IMR-90 (cell line): ENCODE data around the gene AGTR1. TPM values are rescaled to one million over a fixed set of nuclear protein-coding genes. Genes with fewer than 3 reads are reported as not detected.

Experiments used
- ATAC-seq: fragments of 200-7000 bp; cut with Tn5 transposase; 2 replicates; pipeline ENCODE4 v1.9.1; 2020; ENCODE audit warnings: low read depth, mild to moderate bottlenecking, moderate library complexity
- BruUV-seq: library from RNA; stranded (reverse); fragments of 400-500 nt; replicated peaks from 2 replicates; lab custom pipeline; 2021; lab: Mats Ljungman, UMichigan
- CTCF ChIA-PET: fragments of 300-600 bp; formaldehyde crosslinking; extraction: SDS; loops from one replicate; lab custom pipeline; 2021; ENCODE audit warnings: antibody characterized with exemption; lab: Yijun Ruan, JAX
- POLR2A ChIA-PET: fragments of 300-600 bp; sonication (Branson Sonifier 250); formaldehyde crosslinking; loops from one replicate; lab custom pipeline; 2022; ENCODE audit warnings: antibody characterized with exemption; ENCODE audit not compliant: unreplicated experiment; lab: Charles Lee
- DNase-seq: peaks from one replicate; pipeline ENCODE4 v3.0.0; 2013
- H2AFZ ChIP-seq: replicated peaks from 2 replicates; pipeline ENCODE3; 2013; ENCODE audit warnings: low read length, mild to moderate bottlenecking; ENCODE audit not compliant: poor library complexity
- H2AK5ac ChIP-seq: 2 replicates; pipeline ENCODE4 v1.6.1; 2013; ENCODE audit warnings: low read depth, low read length, inconsistent platforms
- H2AK9ac ChIP-seq: replicated peaks from 2 replicates; pipeline ENCODE3; 2013; ENCODE audit warnings: mild to moderate bottlenecking, low read depth, low read length, moderate library complexity; ENCODE audit not compliant: poor library complexity
- H2BK120ac ChIP-seq: 2 replicates; pipeline ENCODE4 v1.6.1; 2013; ENCODE audit warnings: low read depth, low read length, inconsistent platforms
- H2BK15ac ChIP-seq: 3 replicates; pipeline ENCODE4 v1.6.1; 2013; ENCODE audit warnings: low read depth, low read length, inconsistent platforms
- H2BK20ac ChIP-seq: 2 replicates; pipeline ENCODE4 v1.6.1; 2013; ENCODE audit warnings: low read depth, mild to moderate bottlenecking, inconsistent platforms, low read length, moderate library complexity
- H2BK5ac ChIP-seq: 2 replicates; pipeline ENCODE4 v1.6.1; 2013; ENCODE audit warnings: mild to moderate bottlenecking, low read depth, low read length, inconsistent platforms; ENCODE audit not compliant: poor library complexity, severe bottlenecking
- H3K14ac ChIP-seq: replicated peaks from 2 replicates; pipeline ENCODE4 v1.6.1; 2013; ENCODE audit warnings: low read depth, low read length, inconsistent platforms
- H3K18ac ChIP-seq: 2 replicates; pipeline ENCODE4 v1.6.1; 2013; ENCODE audit warnings: low read depth, low read length, control low read depth
- H3K23ac ChIP-seq: 2 replicates; pipeline ENCODE4 v1.6.1; 2013; ENCODE audit warnings: low read depth, low read length, inconsistent platforms
- H3K27ac ChIP-seq: 2 replicates; pipeline ENCODE4 v1.5.1; 2013; ENCODE audit warnings: mild to moderate bottlenecking, control low read depth, low read length; ENCODE audit not compliant: insufficient read depth
- H3K27me3 ChIP-seq: 2 replicates; pipeline ENCODE4 v1.6.1; 2013; ENCODE audit warnings: low read length; ENCODE audit not compliant: control insufficient read depth, insufficient read depth
- H3K36me3 ChIP-seq: 2 replicates; pipeline ENCODE4 v1.6.1; 2013; ENCODE audit warnings: low read length, mixed read lengths; ENCODE audit not compliant: control insufficient read depth, insufficient read depth
- H3K4ac ChIP-seq: 2 replicates; pipeline ENCODE4 v1.6.1; 2013; ENCODE audit warnings: low read depth, low read length, inconsistent platforms
- H3K4me1 ChIP-seq: 2 replicates; pipeline ENCODE4 v1.6.1; 2013; ENCODE audit warnings: low read length, mixed read lengths; ENCODE audit not compliant: control insufficient read depth, insufficient read depth
- H3K4me2 ChIP-seq: 2 replicates; pipeline ENCODE4 v1.6.1; 2013; ENCODE audit warnings: low read depth, mild to moderate bottlenecking, control low read depth, low read length, moderate library complexity
- H3K4me3 ChIP-seq: 2 replicates; pipeline ENCODE4 v1.5.1; 2013; ENCODE audit warnings: low read depth, mild to moderate bottlenecking, control low read depth, low read length, moderate library complexity; ENCODE audit not compliant: insufficient read depth
- H3K56ac ChIP-seq: 2 replicates; pipeline ENCODE4 v1.6.1; 2013; ENCODE audit warnings: low read length, inconsistent platforms; ENCODE audit not compliant: insufficient read depth; ENCODE audit errors: extremely low read depth
- H3K79me1 ChIP-seq, 2 experiments: 2 replicates each; pipeline ENCODE4 v1.6.1; 2013; ENCODE audit warnings: low read length in 2 of 2, inconsistent platforms in 1 of 2, low read depth in 1 of 2
- H3K9ac ChIP-seq: 2 replicates; pipeline ENCODE4 v1.6.1; 2013; ENCODE audit warnings: low read depth, low read length, control low read depth
- H3K9me1 ChIP-seq: 2 replicates; pipeline ENCODE4 v1.6.1; 2013; ENCODE audit warnings: low read length, inconsistent platforms; ENCODE audit not compliant: insufficient read depth
- H3K9me3 ChIP-seq: 2 replicates; pipeline ENCODE4 v1.6.1; 2013; ENCODE audit warnings: low read length; ENCODE audit not compliant: control insufficient read depth, insufficient read depth
- H4K20me1 ChIP-seq: 2 replicates; pipeline ENCODE4 v1.6.1; 2013; ENCODE audit warnings: low read length, inconsistent platforms; ENCODE audit not compliant: insufficient read depth
- H4K5ac ChIP-seq: 2 replicates; pipeline ENCODE4 v1.6.1; 2013; ENCODE audit warnings: mild to moderate bottlenecking, low read depth, low read length, control low read depth
- H4K8ac ChIP-seq, 2 experiments: 2 replicates each; pipeline ENCODE4 v1.6.1; 2013; ENCODE audit warnings: low read depth in 2 of 2, low read length in 2 of 2, control low read depth in 1 of 2, inconsistent platforms in 1 of 2
- H4K91ac ChIP-seq: 2 replicates; pipeline ENCODE4 v1.6.1; 2013; ENCODE audit warnings: low read depth, low read length, inconsistent platforms; ENCODE audit not compliant: insufficient read depth
- BHLHE40 ChIP-seq: fragments of 150-350 bp; IDR thresholded peaks from 2 replicates; pipeline ENCODE4 v1.6.1; 2016; ENCODE audit warnings: mild to moderate bottlenecking, low read depth, low read length
- CHD1 ChIP-seq: IDR thresholded peaks from 2 replicates; pipeline ENCODE4 v1.6.1; 2012; ENCODE audit warnings: low read depth, low read length, improper control_type of control experiment
- FOS ChIP-seq: fragments of 150-350 bp; IDR thresholded peaks from 2 replicates; pipeline ENCODE4 v1.6.1; 2016; ENCODE audit warnings: low read depth, low read length
- MAFK ChIP-seq: IDR thresholded peaks from 2 replicates; pipeline ENCODE4 v1.6.1; 2012; ENCODE audit warnings: low read depth, low read length, improper control_type of control experiment
- MAZ ChIP-seq: IDR thresholded peaks from 2 replicates; pipeline ENCODE4 v1.6.1; 2012; ENCODE audit warnings: low read depth, mild to moderate bottlenecking, low read length, improper control_type of control experiment, moderate library complexity, borderline replicate concordance
- MXI1 ChIP-seq: IDR thresholded peaks from 2 replicates; pipeline ENCODE4 v1.6.1; 2012; ENCODE audit warnings: low read depth, mild to moderate bottlenecking, low read length, moderate library complexity, borderline replicate concordance
- NFE2L2 ChIP-seq: fragments of 150-350 bp; IDR thresholded peaks from 2 replicates; pipeline ENCODE4 v1.6.1; 2016; ENCODE audit warnings: low read depth, mild to moderate bottlenecking, low read length
- RAD21 ChIP-seq: IDR thresholded peaks from 2 replicates; pipeline ENCODE4 v1.6.1; 2012; ENCODE audit warnings: low read length, improper control_type of control experiment
- RFX5 ChIP-seq: IDR thresholded peaks from 2 replicates; pipeline ENCODE4 v1.8.0; 2012; ENCODE audit warnings: low read depth, mild to moderate bottlenecking, low read length, moderate library complexity
- SMC3 ChIP-seq: fragments of 150-350 bp; IDR thresholded peaks from 2 replicates; pipeline ENCODE4 v1.6.1; 2016; ENCODE audit warnings: low read depth, mild to moderate bottlenecking, antibody characterized with exemption, low read length, moderate library complexity
- USF2 ChIP-seq: fragments of 150-350 bp; IDR thresholded peaks from 2 replicates; pipeline ENCODE4 v1.6.1; 2017; ENCODE audit warnings: mild to moderate bottlenecking, antibody characterized with exemption, low read length, low read depth
- WGBS, 2 experiments: methylation state at CpG; one replicate each; pipeline versions ENCODE4 v1.1.5 to v1.1.7; 2013; ENCODE audit warnings: missing lambda C conversion rate in 2 of 2; ENCODE audit not compliant: insufficient read length in 1 of 2; ENCODE audit errors: extremely low coverage in 2 of 2; 5-methylcytosine and 5-hydroxymethylcytosine counted together
- dilution Hi-C: fragments of 300-500 bp; cut with HindIII; formaldehyde crosslinking; loops from one replicate; pipeline ENCODE4 v1.14.3; 2018; ENCODE audit warnings: low sequenced_read_pairs; ENCODE audit not compliant: unreplicated experiment
- in situ Hi-C: fragments of 300-500 bp; cut with MboI; formaldehyde crosslinking; loops from 3 replicates; pipeline ENCODE4 v1.14.3; 2019; ENCODE audit warnings: low sequenced_read_pairs, inconsistent platforms, mixed read lengths
- intact Hi-C: fragments of 100-400 bp; cut with micrococcal nuclease; formaldehyde crosslinking; loops from 2 replicates; pipeline ENCODE4 v1.10.0; 2022
- polyA plus RNA-seq, 3 experiments: library from polyadenylated mRNA; depleted of rRNA; stranded (reverse); fragments of >200 nt; gene quantifications; 2 replicates each; pipeline ENCODE4 v1.2.3, GENCODE V29; 2012; ENCODE audit warnings: low replicate concordance in 1 of 3
- total RNA-seq: library from RNA; depleted of rRNA; stranded (reverse); fragments of >200 nt; gene quantifications from 2 replicates; pipeline ENCODE4 v1.2.3, GENCODE V29; 2012
- TF ChIP-seq, protein P1 (sequence below): conservative IDR thresholded peaks from 2 replicates; pipeline ENCODE4 v1.5.1; 2012; ENCODE audit warnings: mild to moderate bottlenecking, low read depth, low read length, improper control_type of control experiment
- TF ChIP-seq, protein P2 (sequence below): fragments of 150-350 bp; IDR thresholded peaks from 2 replicates; pipeline ENCODE4 v1.6.1; 2016; ENCODE audit warnings: low read depth, mild to moderate bottlenecking, low read length, moderate library complexity, borderline replicate concordance

AGTR1 gene
- total and polyA plus RNA-seq, 2 of the 4 experiments (the other 2 are of a cell fraction) = 2.2 to 2.7 TPM

DNA sequence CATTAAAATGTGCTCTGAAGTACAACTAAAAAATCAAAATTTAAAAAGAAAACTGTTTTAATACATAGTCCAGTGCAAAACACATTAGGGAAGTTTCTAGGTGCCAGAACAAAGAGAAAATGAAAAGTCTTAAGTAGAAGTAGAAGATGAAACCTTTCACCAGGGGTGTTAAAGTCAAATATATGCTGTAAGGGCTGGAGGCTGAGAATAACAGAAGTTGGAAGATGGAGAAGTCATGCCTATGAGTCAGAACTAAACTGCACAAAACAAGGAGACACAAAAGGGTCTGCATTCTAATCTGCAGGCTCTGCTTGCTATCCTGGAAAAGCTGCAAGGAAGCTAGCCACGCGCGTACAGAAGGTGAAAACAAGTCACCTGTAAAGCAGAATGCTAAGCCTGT is 81.2 kb downstream of the AGTR1 start:
- Histone ChIP-seq H3K18ac (no peak overlapping the region), H3K4me3 (no peak overlapping the region), H3K9me1 (no peaks in the 10 kb centered on the region), H2AK5ac (no peak overlapping the region), H3K14ac (no peak overlapping the region), H2BK15ac (no peak overlapping the region), H2BK5ac (no peak overlapping the region), H3K23ac (no peak overlapping the region), H3K4ac (no peak overlapping the region), H4K91ac (no peak overlapping the region), H3K9me3 (no peaks in the 10 kb centered on the region), H3K9ac (no peak overlapping the region), H3K4me1 (no peaks in the 10 kb centered on the region), H2BK20ac (no peak overlapping the region), H2AFZ (no peak overlapping the region), H3K36me3 (no peaks in the 10 kb centered on the region), H4K20me1 (no peaks in the 10 kb centered on the region), H3K79me1 (no peaks in the 10 kb centered on the region), H2BK120ac (no peak overlapping the region), H3K4me2 (no peak overlapping the region), H4K8ac (no peak overlapping the region), H2AK9ac (no peak overlapping the region), H3K27me3 (no peaks in the 10 kb centered on the region), H3K27ac (no peak overlapping the region), H3K56ac (no peak overlapping the region), H4K5ac (no peak overlapping the region)
- no peak for ATAC-seq
- TF ChIP-seq RAD21 (no peak), MAZ (no peak), BHLHE40 (no peak), FOS (no peak), SMC3 (no peak), MAFK (no peak), USF2 (no peak), MXI1 (no peak), CHD1 (no peak), NFE2L2 (no peak), RFX5 (no peak)
- TF ChIP-seq, protein P1, sequence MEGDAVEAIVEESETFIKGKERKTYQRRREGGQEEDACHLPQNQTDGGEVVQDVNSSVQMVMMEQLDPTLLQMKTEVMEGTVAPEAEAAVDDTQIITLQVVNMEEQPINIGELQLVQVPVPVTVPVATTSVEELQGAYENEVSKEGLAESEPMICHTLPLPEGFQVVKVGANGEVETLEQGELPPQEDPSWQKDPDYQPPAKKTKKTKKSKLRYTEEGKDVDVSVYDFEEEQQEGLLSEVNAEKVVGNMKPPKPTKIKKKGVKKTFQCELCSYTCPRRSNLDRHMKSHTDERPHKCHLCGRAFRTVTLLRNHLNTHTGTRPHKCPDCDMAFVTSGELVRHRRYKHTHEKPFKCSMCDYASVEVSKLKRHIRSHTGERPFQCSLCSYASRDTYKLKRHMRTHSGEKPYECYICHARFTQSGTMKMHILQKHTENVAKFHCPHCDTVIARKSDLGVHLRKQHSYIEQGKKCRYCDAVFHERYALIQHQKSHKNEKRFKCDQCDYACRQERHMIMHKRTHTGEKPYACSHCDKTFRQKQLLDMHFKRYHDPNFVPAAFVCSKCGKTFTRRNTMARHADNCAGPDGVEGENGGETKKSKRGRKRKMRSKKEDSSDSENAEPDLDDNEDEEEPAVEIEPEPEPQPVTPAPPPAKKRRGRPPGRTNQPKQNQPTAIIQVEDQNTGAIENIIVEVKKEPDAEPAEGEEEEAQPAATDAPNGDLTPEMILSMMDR = no peak
- TF ChIP-seq, protein P2, sequence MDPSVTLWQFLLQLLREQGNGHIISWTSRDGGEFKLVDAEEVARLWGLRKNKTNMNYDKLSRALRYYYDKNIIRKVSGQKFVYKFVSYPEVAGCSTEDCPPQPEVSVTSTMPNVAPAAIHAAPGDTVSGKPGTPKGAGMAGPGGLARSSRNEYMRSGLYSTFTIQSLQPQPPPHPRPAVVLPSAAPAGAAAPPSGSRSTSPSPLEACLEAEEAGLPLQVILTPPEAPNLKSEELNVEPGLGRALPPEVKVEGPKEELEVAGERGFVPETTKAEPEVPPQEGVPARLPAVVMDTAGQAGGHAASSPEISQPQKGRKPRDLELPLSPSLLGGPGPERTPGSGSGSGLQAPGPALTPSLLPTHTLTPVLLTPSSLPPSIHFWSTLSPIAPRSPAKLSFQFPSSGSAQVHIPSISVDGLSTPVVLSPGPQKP = no peak
- WGBS, 2 experiments = 100% methylated on average over 3 of the region's 3 CpGs; no CpG with 5 or more reads in 1 of the 2 experiments
- no TSS peak for BruUV-seq
- ChIA-PET CTCF (no interaction called here), POLR2A (no interaction called here)
- intact Hi-C loops = no loop called here
- DNase-seq = no peak
- dilution Hi-C loops = no loop called here
- in situ Hi-C loops = no loop called here
